Right lung (tissue), 5 donors: ENCODE data around the gene S100G. TPM values are rescaled to one million over a fixed set of nuclear protein-coding genes. Genes with fewer than 3 reads are reported as not detected.
A peak's percentile ranks its signal among the peaks of the same experiment; 100 is the strongest.

ENCODE experiments used
- DNase-seq, 2 donors: peaks; one replicate each; pipeline ENCODE4 v3.0.0-alpha.2; 2013
- polyA plus RNA-seq, 5 donors: library from polyadenylated mRNA; unstranded; fragments of 120-200 nt; gene quantifications; one replicate each; pipeline versions ENCODE4 v1.2.1 to v1.2.3, GENCODE V29; 2013; ENCODE audit warnings: inconsistent platforms in 1 of 5, low replicate concordance in 1 of 5; ENCODE audit not compliant: insufficient read length in 5 of 5, insufficient read depth in 1 of 5

S100G gene
- polyA plus RNA-seq, 5 donors = not detected

DNA sequence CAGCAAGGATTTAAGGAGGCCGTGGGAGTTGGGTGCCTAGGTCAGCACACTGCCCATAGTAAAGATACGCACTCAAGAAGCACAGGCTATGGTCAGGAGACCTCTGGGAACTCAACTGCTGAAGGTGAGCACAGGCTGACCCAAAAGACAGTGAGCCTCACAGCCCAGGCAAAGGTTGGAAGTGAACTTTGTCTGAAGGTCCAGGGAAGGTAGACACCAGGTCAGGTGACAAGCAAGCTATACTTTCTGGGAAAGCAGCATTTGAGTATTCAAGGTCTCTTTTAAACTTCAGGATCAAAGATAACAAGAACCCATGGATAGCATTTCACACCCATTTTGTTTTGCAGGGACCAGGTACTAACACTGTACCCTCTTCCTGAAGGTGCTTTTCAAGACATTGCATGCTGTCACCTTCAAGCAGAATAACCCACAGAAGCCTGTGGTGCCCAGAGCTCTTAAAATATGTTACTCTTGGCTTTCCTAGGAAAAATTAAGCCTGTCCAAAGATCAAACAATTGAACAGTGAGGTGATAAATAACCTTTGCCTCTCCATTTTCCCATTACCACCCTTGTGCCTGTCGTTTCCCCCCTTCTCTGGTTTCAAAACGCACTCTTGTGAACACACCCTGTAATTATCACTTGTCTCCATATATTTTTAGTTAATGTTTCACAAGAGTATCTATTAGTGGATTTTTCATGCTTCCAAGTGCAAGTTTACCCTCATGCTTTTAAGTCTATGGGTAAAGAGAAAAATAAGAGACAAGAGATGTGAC is 3.4 kb upstream of the S100G start:
- DNase-seq = no peak

GRCh38 chrX:16651391-16652024 is 1.6 kb downstream of the S100G start:
- no peak for DNase-seq

GRCh38 chrX:16653424-16653823 is 3.5 kb downstream of the S100G start:
- no peak for DNase-seq

DNA sequence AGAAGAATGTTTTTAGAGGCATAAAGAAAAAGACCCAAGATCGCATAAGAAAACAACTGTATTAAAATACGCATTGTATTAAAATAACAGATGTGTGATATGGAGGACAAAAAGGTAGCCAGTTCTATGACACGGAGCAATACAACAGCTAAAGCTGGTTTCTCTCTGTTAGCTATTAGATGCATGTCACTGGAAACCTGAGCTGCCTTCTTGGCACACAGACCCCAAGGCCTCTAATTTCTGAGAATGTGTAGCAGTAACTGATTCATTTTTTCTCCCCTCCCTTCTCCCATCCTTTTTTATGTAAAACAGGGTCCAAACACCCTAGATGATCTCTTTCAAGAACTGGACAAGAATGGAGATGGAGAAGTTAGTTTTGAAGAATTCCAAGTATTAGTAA is 4.1 kb downstream of the S100G start:
- DNase-seq = no peak

- no peak for DNase-seq
Measured at GRCh38 chrX:16658284-16658683, 8.3 kb downstream of the S100G start.

DNA sequence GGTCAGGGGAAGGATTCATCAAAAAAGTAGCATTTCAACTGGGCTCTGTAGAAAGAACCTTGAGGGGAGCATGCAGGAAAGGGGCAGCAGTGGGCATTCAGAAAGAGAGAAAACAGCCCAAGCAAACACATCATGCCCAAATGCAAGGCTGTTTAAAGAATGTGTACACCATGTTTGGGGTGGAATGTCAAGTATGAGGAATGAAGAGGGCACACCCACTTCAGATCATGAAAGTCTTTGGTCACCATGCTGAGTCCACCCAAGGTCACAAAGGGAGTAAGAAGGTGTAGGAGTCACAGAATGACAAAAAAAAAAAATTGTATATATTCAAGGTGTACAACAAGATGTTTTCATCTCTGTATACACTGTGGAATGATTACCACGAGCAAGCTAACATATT is 9.4 kb downstream of the S100G start:
- no peak for DNase-seq

DNA sequence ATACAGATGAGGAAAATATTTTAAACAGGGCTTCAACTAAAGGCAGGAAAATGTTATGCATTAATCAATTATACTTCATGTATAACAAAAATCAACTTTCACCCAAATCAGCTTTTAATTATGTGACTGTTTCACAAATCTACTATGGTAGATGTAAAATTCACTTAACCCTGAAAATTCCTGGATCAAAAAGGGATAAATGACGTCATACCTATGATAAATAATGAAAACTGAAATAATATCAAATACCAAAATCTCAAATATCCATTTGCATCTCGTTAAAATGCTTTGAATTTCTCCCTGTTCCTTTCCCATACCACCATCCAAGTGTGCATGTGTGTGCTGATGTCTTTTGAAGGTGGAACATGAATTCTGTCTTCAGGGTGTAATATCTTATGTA is 11.5 kb downstream of the S100G start:
- DNase-seq = no peak

- no peak for DNase-seq
Measured at GRCh38 chrX:16662402-16662801, 12.4 kb downstream of the S100G start.

- DNase-seq = no peak
Measured at GRCh38 chrX:16664074-16664473, 14.1 kb downstream of the S100G start.

DNA sequence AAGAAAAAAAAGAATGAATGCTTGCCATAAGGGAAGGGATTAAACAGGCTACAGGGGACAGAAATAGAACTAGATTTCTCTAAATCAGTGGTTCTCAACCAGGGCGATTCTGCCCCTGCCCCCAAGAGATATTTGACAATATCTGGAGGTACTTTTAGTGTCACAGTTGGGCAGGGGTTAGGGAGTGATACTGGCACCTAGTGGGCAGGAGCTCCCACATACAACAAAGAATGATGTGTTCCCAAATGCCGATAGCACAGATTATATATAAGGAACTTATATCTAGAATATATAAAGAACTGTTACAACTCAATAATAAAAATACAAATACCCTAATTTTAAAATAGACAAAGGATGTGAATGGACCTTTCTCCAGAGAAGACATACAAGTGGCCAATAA is 14.7 kb downstream of the S100G start:
- DNase-seq = no peak

DNA sequence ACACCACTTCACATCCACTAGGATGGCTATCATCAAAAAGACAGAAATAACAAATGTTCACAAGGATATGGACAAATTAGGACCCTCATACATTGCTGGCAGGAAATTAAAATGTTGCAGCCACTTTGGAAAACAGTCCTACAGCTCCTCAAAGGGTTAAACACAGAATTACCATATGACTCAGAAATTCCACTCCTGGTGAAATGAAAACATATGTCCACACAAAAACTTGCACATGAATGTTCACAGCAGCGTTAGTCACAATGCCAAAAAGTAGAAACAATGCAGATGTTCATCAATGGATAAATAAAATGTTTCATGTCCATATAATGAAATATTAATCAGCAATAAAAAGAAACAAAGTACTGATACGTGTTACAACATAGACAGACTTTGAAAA is 15.1 kb downstream of the S100G start:
- no peak for DNase-seq

DNA sequence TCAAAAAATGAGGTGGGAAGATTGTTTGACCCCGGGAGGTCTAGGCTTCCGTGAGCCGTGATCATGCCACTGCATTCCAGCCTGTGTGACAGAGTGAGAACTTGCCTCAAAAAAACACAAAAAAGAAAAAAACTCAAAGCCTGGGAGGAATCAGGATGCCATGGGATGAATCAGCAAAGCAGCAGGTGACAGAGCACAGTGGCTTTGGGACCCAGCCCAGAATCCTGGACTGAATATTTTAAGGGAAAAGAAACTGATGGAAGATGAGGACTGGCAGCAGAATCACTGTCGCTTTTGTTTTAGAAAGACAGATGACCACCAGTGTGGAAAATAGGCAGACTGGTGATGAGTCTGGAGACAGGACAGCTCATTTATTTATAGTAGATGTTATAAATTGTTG is 16.6 kb downstream of the S100G start:
- DNase-seq = no peak

DNA sequence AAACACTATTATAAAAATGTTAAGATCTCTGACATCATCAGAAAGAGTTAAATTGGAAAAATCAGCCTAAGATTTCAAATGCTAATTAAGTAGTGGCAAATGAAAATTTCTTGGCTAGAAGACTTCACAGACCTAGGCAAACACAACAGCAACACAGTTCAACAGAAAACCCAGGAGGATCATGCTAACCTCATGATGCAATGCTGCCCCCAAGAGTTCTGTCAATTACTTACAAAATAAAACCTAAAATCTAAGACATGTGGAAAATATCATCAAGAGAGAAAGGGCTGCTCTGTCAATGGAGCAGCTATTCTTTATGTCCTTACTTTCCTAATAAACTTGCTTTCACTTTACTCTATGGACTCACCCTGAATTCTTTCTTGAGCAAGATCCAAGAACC is 21.0 kb downstream of the S100G start:
- peak; percentile 15 to 21 for DNase-seq

DNA sequence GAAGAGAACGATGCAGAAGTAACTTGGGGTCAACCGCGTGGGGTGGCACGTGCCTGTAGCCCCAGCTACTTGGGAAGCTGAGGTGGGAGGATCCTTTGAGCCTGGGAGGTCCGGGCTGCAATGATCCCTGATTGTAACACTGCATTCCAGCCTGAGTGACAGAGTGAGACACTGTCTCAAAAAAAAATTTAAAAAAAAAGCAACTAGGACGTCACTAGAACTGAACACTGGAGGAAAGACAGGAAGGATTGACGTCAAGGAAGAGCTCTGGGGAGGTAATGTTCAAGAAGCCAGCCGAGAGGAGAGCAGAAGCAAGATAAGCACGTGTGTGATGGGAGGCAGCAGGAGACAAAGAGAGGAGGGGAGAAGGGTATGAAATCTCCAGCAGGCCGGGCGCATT is 28.7 kb downstream of the S100G start:
- DNase-seq = no peak

- DNase-seq = no peak
Measured at GRCh38 chrX:16683007-16683664, 33.2 kb downstream of the S100G start.

GRCh38 chrX:16687514-16687913 is 37.6 kb downstream of the S100G start:
- DNase-seq = no peak

- peak; percentile 14 to 35 for DNase-seq
Measured at GRCh38 chrX:16695079-16695676, 45.2 kb downstream of the S100G start.

DNA sequence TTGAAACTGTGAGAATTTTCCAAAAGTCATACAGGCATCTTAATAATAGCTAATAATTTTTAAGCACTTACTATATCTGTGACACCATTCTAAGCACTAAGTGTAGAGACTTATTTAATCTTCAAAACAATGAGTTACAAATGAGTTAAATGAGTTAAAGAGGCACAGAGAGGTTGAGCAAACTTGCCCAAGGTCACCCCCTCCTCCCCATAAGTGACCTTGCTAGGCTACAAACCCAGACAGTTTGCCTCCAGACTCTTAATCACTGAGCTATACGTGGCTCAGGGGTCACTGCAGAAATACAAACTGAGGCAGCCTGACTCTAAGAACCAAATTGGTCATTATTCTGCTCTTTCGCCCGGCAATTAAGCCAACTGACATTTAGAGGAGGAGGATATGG is 47.0 kb downstream of the S100G start:
- DNase-seq = no peak

DNA sequence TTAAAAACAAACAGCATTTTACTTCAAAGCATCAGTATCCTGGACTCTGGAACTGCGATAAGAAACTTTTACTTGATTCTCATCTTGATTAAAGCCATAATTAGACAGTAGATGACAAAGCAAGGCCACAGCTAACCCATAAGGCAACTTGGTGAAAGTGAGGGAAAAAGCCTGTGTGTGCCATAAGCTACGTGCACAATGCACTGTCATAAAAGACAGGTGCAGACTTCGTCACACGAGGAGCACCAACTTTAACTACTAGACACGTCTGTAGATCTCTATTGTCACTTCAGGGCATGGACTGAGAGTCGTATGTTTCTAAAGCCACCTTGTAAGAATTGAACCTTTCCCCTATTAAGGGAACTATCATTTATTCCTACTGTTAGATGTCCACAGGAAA is 49.4 kb downstream of the S100G start:
- DNase-seq = no peak

DNA sequence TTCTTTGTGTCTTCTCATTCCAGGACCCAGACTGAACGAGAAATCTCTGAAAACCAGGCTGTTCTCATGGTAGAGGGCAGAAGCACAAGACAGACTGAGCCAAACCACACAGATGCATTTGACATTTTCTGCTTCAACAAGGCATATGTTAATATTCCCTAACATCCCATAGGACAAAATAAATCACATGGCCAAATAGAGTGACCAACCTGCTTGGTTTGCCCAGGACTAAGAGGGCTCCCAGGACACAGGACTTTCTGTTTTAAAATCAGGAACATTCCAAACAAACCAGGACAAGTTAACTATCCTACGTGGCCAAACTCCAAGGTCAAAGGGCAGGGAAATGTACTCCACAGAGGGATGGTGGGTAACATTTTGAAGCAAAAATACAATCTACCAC is 50.8 kb downstream of the S100G start:
- no peak for DNase-seq

GRCh38 chrX:16702700-16703599 is 53.0 kb downstream of the S100G start:
- DNase-seq = no peak
